ENCODE data around the gene SMAD1. TPM values are rescaled to one million over a fixed set of nuclear protein-coding genes. Genes with fewer than 3 reads are reported as not detected.

Gene SMAD1
- total RNA-seq, 1 experiment from 2014 or later = 23.0 TPM

DNA sequence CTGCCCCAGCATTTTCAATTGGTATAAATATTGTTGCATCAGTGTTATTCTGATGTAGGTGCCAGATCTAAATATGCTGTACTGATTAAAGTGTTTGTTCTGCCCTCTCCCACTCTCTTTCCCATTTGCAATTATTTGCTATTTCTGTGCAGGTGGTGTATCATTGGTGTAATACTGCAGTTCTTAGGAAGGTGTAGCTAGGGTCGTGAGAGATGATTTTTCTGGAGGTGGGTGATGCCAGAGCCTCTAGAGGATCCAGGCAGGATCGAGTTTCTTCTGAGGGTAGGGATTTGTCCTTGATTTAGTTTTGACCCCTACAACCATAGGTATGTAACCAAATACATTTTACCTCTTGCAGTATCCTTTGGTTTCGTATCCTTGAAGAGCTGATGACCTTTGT is 1.9 kb downstream of the SMAD1 start (continued):
- TF ChIP-seq, protein P1, sequence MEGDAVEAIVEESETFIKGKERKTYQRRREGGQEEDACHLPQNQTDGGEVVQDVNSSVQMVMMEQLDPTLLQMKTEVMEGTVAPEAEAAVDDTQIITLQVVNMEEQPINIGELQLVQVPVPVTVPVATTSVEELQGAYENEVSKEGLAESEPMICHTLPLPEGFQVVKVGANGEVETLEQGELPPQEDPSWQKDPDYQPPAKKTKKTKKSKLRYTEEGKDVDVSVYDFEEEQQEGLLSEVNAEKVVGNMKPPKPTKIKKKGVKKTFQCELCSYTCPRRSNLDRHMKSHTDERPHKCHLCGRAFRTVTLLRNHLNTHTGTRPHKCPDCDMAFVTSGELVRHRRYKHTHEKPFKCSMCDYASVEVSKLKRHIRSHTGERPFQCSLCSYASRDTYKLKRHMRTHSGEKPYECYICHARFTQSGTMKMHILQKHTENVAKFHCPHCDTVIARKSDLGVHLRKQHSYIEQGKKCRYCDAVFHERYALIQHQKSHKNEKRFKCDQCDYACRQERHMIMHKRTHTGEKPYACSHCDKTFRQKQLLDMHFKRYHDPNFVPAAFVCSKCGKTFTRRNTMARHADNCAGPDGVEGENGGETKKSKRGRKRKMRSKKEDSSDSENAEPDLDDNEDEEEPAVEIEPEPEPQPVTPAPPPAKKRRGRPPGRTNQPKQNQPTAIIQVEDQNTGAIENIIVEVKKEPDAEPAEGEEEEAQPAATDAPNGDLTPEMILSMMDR (IDR thresholded peaks at IDR 0.05 in 2 of 3, conservative IDR thresholded peaks at IDR 0.05 in 1 of 3; ENCODE audit: borderline replicate concordance in 1 of 3, insufficient read depth in 1 of 3, low read depth in 2 of 3, low read length in 2 of 3) = no peak

DNA sequence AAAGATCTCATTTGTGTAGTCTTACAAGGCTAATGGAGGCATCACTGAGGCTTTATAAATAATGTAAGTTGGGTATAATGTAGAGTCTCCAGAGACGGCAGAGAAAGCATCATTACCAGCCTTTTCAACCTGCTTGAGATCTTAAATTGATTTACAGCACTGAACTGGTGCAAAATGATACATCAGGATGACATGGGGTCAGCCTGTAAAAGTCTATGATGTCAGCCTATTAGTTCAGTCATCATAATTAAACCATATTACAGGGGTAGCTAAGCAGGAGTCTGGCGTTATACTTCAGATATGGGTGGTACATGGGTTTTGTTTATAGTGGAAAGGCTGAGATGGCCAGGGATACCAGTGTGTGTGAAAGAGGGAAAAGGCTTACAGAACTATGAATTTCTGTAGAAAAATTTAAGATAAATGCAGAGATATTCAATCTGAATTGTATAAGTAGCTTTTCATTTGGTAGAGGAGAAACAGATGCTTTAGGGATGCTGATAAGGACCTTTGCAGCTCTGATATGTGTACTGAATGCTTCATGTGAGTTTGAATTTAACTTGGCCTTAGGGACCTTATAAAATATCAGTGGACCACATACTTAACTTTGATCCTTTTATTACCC is 2.7 kb downstream of the SMAD1 start:
- CTCF ChIA-PET = interaction anchor here (1.0 to 1.2 kb wide), 3 partner anchors 73 to 268 kb away, joined by 3 to 4 read pairs (median 4); no protein-coding TSS in a partner anchor
- TF ChIP-seq RAD21 (IDR thresholded peaks at IDR 0.05; ENCODE audit: low read depth) (no peak), SIN3A (IDR thresholded peaks at IDR 0.05; ENCODE audit: low read depth) (no peak), ZNF274 (IDR thresholded peaks at IDR 0.05; ENCODE audit: low read depth, low read length) (no peak), POLR2AphosphoS5 (IDR thresholded peaks at IDR 0.05; ENCODE audit: low read depth, low read length) (no peak), ELF1 (IDR thresholded peaks at IDR 0.05; ENCODE audit: borderline replicate concordance, low read depth) (no peak), ZBTB33 (IDR thresholded peaks at IDR 0.05; ENCODE audit: extremely low read depth, insufficient replicate concordance, low read length) (no peak), REST (IDR thresholded peaks at IDR 0.05; ENCODE audit: low read depth) (no peak), SRF (IDR thresholded peaks at IDR 0.05; ENCODE audit: low read depth) (no peak), TCF7L2 (IDR thresholded peaks at IDR 0.05; ENCODE audit: borderline replicate concordance, extremely low read depth, insufficient read depth, insufficient read length) (no peak), CBX3 (IDR thresholded peaks at IDR 0.05; ENCODE audit: low read depth) (no peak), MAX (IDR thresholded peaks at IDR 0.05) (no peak)
- TF ChIP-seq, protein P1 (IDR thresholded peaks at IDR 0.05 in 2 of 3, conservative IDR thresholded peaks at IDR 0.05 in 1 of 3; ENCODE audit: borderline replicate concordance in 1 of 3, insufficient read depth in 1 of 3, low read depth in 2 of 3, low read length in 2 of 3) = no peak

More for the DNA sequence above, 2.7 kb downstream of the SMAD1 start:
- RAD21 ChIA-PET (ENCODE audit: low non-redundant PET in 1 of 2, low total read pairs in 2 of 2, uncharacterized antibody in 2 of 2, unreplicated experiment in 2 of 2) = no interaction called here
- H2AFZ ChIP-seq (ENCODE audit: low read depth, low read length, poor library complexity, severe bottlenecking) = no peak overlapping the region
- no peaks in the 10 kb centered on the region; the same call in 1 of the 2 replicates for H4K20me1 ChIP-seq (ENCODE audit: insufficient read depth)
- intact Hi-C loops (cut with micrococcal nuclease) = loop anchor here (5.0 kb wide), 2 partner anchors 123 to 252 kb away; no protein-coding TSS in a partner anchor
- no peaks in the 10 kb centered on the region for H3K9me3 ChIP-seq (ENCODE audit: control insufficient read depth in 1 of 2, insufficient read depth in 1 of 2, low read depth in 1 of 2, low read length in 2 of 2)
- no peaks in the 10 kb centered on the region for H3K9me2 ChIP-seq (ENCODE audit: insufficient read depth)
- ATAC-seq (no peak), DNase-seq (ENCODE audit: low read depth, low spot score) (no peak)
- H3K27ac ChIP-seq (ENCODE audit: low read depth, low read length) = no peak overlapping the region
- H3K4me2 ChIP-seq (ENCODE audit: low read length) = no peak overlapping the region
- POLR2A ChIA-PET = no interaction called here
- no peaks in the 10 kb centered on the region for H3K36me3 ChIP-seq (ENCODE audit: control insufficient read depth in 1 of 2, insufficient read depth in 2 of 2, low read length in 2 of 2)
- no peak overlapping the region for H3K9ac ChIP-seq (ENCODE audit: low read length)
- H3K79me2 ChIP-seq (ENCODE audit: insufficient read depth, low read length) = peaks cover 68% of the 10 kb centered on the region
- peaks cover 7 to 22% of the 10 kb centered on the region in 2 experiments; a peak in 3 of 4 replicates for H3K4me1 ChIP-seq (ENCODE audit: control insufficient read depth in 1 of 2, insufficient read depth in 2 of 2, low read length in 2 of 2)
- H3K27me3 ChIP-seq (ENCODE audit: insufficient read depth, low read length) = no peaks in the 10 kb centered on the region
- no peak overlapping the region for H3K4me3 ChIP-seq (replicated peaks in 1 of 2; ENCODE audit: low read depth in 1 of 2, low read length in 2 of 2)
- BruUV-seq (replicated peaks) = no TSS peak

Data from HCT116 (cell line).